Thyroid gland (tissue), 4 donors: ENCODE measurements around the gene RIN1. TPM values are rescaled to one million over a fixed set of nuclear protein-coding genes. Genes with fewer than 3 reads are reported as not detected.

Experiments
- DNase-seq, 2 donors: peaks; one replicate each; pipeline ENCODE4 v3.0.0-alpha.2; 2019
- H3K27ac ChIP-seq, 3 donors: fragments of 200-600 bp; sonication (generic); 1 replicate in 2 of 3; 2 replicates in 1 of 3; pipeline ENCODE4 v1.5.1; 2016 to 2019; ENCODE audit warnings: mild to moderate bottlenecking in 1 of 3, moderate library complexity in 1 of 3
- H3K27me3 ChIP-seq: fragments of 200-600 bp; sonication (generic); one replicate; pipeline ENCODE4 v1.5.1; 2019
- H3K36me3 ChIP-seq, 2 donors: fragments of 200-600 bp; sonication (generic); one replicate each; pipeline ENCODE4 v1.5.1; 2016 to 2019
- H3K4me1 ChIP-seq, 2 donors: fragments of 200-600 bp; sonication (generic); one replicate each; pipeline ENCODE4 v1.5.1; 2017 to 2019
- H3K4me3 ChIP-seq, 3 donors: fragments of 200-600 bp; sonication (generic); replicated peaks in 1 of 3; 1 replicate in 2 of 3; 2 replicates in 1 of 3; pipeline ENCODE4 v1.5.1; 2016; ENCODE audit warnings: mild to moderate bottlenecking in 1 of 3
- H3K9me3 ChIP-seq: fragments of 200-600 bp; sonication (generic); one replicate; pipeline ENCODE4 v1.5.1; 2017
- POLR2A ChIP-seq, 2 donors: fragments of 450-650 bp; IDR thresholded peaks; one replicate each; pipeline ENCODE4 v1.6.1; 2017; ENCODE audit warnings: antibody characterized with exemption in 2 of 2, mild to moderate bottlenecking in 2 of 2, moderate library complexity in 1 of 2
- WGBS, 2 donors: methylation state at CpG; one replicate each; pipeline ENCODE4 v1.1.5; 2017; 5-methylcytosine and 5-hydroxymethylcytosine counted together
- intact Hi-C: fragments of 100-400 bp; cut with DNase I; formaldehyde crosslinking; loops from one replicate; pipeline ENCODE4 v1.15.1; 2023
- total RNA-seq, 4 donors: library from RNA; depleted of rRNA; stranded (reverse); fragments of >200 nt; gene quantifications; one replicate each; pipeline ENCODE4 v1.2.3, GENCODE V29; 2016
- TF ChIP-seq, protein P1 (sequence below), 6 experiments: fragments of 200-600 bp in 3 of 6; fragments of 450-650 bp in 3 of 6; sonication (generic) in 3 of 6; IDR thresholded peaks; one replicate each; pipeline ENCODE4 v1.5.1; 2016 to 2019; ENCODE audit warnings: antibody characterized with exemption in 6 of 6, mild to moderate bottlenecking in 2 of 6, inconsistent platforms in 1 of 6, moderate library complexity in 1 of 6

RIN1 gene
- total RNA-seq, 4 donors from 2014 or later, result 1.3 to 7.9 (median 2.2) TPM

- H3K27ac ChIP-seq, result no peak overlapping the region
- H3K9me3 ChIP-seq, result no peaks in the 10 kb centered on the region
- no peaks in the 10 kb centered on the region for H3K36me3 ChIP-seq
- no peaks in the 10 kb centered on the region for H3K27me3 ChIP-seq
- TF ChIP-seq POLR2A (IDR thresholded peaks at IDR 0.05), result no peak
- TF ChIP-seq, protein P1, sequence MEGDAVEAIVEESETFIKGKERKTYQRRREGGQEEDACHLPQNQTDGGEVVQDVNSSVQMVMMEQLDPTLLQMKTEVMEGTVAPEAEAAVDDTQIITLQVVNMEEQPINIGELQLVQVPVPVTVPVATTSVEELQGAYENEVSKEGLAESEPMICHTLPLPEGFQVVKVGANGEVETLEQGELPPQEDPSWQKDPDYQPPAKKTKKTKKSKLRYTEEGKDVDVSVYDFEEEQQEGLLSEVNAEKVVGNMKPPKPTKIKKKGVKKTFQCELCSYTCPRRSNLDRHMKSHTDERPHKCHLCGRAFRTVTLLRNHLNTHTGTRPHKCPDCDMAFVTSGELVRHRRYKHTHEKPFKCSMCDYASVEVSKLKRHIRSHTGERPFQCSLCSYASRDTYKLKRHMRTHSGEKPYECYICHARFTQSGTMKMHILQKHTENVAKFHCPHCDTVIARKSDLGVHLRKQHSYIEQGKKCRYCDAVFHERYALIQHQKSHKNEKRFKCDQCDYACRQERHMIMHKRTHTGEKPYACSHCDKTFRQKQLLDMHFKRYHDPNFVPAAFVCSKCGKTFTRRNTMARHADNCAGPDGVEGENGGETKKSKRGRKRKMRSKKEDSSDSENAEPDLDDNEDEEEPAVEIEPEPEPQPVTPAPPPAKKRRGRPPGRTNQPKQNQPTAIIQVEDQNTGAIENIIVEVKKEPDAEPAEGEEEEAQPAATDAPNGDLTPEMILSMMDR (IDR thresholded peaks at IDR 0.05), result no peak
- intact Hi-C loops, result no loop called here
- no peak for DNase-seq
- H3K4me3 ChIP-seq, result no peak overlapping the region
- WGBS, 2 donors, result 87 to 92% methylated on average over 18 to 19 of the region's 25 CpGs
- peaks cover 6 to 8% of the 10 kb centered on the region in 2 donors for H3K4me1 ChIP-seq
Measured at GRCh38 chr11:66369073-66369894, 33.0 kb upstream of the RIN1 start.

DNA sequence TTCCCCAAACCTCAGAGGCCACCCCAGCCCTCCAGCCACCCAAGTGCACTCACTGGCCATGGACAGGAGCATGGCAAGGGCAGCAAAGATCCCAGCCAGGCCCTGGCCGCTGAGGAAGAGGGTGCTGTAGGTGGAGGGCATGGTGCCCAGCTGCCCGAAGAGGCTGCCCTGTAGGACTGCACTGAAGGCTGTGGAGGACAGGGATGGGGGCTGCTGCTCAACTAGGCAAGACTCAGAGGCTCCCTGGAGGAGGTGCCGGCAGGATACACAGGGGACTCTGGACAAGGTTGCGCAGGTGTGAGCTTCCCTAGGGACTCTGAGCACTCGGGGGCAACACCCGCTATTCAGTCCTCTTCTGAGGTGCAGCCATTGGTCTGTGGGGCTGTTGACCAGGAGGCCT lies 32.2 kb upstream of the RIN1 start:
- Histone ChIP-seq H3K27ac (no peak overlapping the region), H3K9me3 (no peaks in the 10 kb centered on the region)

DNA sequence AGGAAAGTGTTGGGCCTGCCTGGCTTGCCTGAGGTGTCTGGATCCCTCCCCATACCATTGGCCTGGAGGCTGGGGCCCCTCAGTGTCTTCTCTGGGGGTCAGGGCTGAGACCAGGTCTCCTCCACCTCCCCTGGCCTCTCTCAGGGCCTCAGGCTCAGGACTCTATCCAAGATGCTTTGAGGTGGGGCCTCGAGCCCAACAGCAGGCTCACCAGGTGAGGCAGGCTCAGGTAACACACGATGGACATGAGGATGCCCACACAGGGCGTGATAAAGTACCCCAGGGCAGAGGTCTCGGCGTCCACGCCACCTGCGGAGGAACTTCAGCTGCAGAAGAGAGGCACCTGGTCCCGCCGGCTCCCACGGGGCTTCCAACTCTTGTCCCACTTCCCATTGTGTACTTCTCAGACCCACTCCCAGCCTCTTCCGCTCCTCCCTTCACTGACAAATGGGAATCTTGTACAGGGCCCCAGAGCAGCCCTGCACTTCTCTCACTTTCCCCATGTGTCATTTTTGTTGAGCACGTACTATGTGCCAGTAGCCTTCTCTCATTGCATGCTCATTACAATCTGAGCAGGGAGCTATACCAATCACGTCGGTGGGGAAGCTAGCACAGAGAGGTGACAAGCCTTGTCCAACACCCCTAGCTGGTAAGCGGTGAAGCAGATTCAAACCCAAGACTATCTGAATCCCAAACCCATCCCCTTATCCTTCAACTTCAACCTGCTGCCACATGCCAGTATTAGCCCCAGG lies 31.5 kb upstream of the RIN1 start:
- no peak overlapping the region for H3K27ac ChIP-seq
- no peaks in the 10 kb centered on the region for H3K27me3 ChIP-seq
- H3K9me3 ChIP-seq, result no peaks in the 10 kb centered on the region
- intact Hi-C loops, result no loop called here
- no peak for DNase-seq
- H3K36me3 ChIP-seq, result no peaks in the 10 kb centered on the region
- WGBS, 2 donors, result 93 to 95% methylated on average over 10 to 15 of the region's 15 CpGs
- H3K4me3 ChIP-seq, result no peak overlapping the region
- TF ChIP-seq POLR2A (IDR thresholded peaks at IDR 0.05), result no peak
- TF ChIP-seq, protein P1 (IDR thresholded peaks at IDR 0.05), result no peak
- H3K4me1 ChIP-seq, result peaks cover 6% of the 10 kb centered on the region in 2 donors

More for the DNA sequence above, 32.2 kb upstream of the RIN1 start:
- Histone ChIP-seq H3K27me3 (no peaks in the 10 kb centered on the region), H3K4me1 (peaks cover 6 to 8% of the 10 kb centered on the region in 2 donors), H3K4me3 (no peak overlapping the region), H3K36me3 (no peaks in the 10 kb centered on the region)
- no peak for DNase-seq
- 93 to 98% methylated on average over 6 of the region's 6 CpGs for WGBS, 2 donors
- intact Hi-C loops, result no loop called here
- TF ChIP-seq POLR2A (IDR thresholded peaks at IDR 0.05), result no peak
- TF ChIP-seq, protein P1 (IDR thresholded peaks at IDR 0.05), result no peak

DNA sequence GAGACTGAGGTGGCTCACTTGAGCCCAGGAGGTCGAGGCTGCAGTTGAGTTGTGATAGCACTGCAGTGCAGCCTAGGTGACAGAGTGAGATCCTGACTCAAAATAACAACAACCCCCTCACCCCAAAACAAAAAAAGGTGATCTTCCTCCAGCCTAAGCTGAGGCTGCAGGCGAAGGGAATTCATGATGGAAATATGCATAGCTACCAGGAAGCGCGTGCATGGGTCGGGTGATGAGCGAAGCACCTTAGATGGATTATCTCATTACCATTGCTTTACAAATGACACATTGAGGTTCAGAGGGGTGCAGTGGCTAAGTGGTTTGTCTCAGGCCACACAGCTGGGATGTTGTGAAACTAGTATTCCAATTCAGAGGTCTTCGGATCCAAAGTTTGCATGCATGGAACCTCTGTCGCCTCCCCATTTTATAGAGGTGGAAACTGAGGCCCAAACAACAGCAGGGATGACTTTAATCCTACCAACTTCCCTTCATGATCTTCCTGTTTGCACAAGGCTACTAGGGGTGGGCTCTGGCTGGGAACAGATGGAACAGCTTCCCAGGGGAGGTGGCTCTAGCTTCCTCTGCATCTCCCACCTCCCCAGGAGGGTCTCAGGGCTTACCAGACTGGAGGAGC lies 30.7 kb upstream of the RIN1 start:
- Histone ChIP-seq H3K4me3 (no peak overlapping the region), H3K36me3 (no peaks in the 10 kb centered on the region), H3K9me3 (no peaks in the 10 kb centered on the region), H3K27me3 (no peaks in the 10 kb centered on the region), H3K4me1 (no peaks in the 10 kb centered on the region), H3K27ac (no peak overlapping the region)
- intact Hi-C loops, result no loop called here
- 94 to 95% methylated on average over 7 to 8 of the region's 8 CpGs for WGBS, 2 donors
- TF ChIP-seq, protein P1 (IDR thresholded peaks at IDR 0.05), result no peak
- TF ChIP-seq POLR2A (IDR thresholded peaks at IDR 0.05), result no peak
- DNase-seq, result no peak
